GM18508 (cell line): ENCODE data around the gene TMTC3.
"Not testable (repeated sequence)": the region's sequence is repeated elsewhere in the genome, so short reads cannot be mapped to it uniquely, and the experiment has no call there.

Source experiments
- ATAC-seq: cut with Tn5 transposase; IDR thresholded peaks from one replicate; pipeline ENCODE4 v1.9.1; 2021; ENCODE audit warnings: moderate number of reproducible peaks; ENCODE audit not compliant: insufficient read depth, unreplicated experiment

TMTC3 gene

DNA sequence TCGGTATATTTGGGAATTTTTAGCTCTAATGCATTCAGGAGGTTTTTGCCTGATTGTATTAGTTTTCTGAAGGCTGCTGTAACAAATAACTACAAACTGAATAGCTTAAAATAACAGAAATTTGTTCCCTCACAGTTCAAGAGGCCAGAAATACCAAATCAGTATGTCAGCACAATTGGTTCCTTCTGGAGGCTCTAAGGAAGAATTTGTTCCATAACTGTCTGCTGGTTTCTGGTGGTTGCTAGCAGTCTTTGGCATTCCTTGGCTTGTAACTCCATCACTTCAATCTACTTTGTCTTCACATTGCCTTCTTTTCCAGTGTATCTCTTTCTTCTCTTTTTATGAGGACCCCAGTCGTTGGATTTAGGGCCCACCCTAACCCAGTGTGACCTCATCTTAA lies 21.3 kb downstream of the TMTC3 start:
- ATAC-seq, result no peak

DNA sequence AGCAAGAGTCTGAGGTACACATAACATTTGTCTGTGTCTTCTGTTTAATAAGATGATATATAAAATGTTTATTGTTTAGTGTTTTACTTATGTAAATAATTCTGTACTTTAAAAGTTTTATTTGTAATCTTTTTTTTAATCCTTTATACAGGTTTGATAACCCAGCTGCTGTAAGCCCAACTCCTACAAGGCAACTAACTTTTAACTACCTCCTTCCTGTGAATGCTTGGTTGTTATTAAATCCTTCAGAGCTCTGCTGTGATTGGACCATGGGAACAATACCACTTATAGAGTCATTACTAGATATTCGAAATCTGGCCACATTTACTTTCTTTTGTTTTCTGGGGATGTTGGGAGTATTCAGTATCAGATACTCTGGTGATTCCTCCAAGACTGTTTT lies 24.1 kb downstream of the TMTC3 start:
- no peak for ATAC-seq

DNA sequence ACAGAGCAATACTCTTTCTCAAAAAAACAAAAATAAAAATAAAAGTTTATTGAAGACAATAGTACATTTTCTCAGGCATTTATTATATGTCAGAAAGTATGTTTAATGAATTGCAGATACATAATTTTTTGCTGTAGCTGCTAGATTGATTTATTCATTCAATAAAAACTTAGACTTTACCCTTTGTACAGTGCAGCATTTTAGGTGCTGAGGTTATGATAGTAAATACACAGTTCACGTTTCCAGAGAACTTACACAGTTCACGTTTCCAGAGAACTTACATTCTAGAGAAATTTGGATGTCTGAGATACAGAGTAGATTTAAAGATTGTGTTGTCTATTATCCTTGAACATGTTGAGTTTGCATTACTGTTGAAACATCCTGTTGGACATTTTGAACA lies 25.3 kb downstream of the TMTC3 start:
- ATAC-seq, result no peak

DNA sequence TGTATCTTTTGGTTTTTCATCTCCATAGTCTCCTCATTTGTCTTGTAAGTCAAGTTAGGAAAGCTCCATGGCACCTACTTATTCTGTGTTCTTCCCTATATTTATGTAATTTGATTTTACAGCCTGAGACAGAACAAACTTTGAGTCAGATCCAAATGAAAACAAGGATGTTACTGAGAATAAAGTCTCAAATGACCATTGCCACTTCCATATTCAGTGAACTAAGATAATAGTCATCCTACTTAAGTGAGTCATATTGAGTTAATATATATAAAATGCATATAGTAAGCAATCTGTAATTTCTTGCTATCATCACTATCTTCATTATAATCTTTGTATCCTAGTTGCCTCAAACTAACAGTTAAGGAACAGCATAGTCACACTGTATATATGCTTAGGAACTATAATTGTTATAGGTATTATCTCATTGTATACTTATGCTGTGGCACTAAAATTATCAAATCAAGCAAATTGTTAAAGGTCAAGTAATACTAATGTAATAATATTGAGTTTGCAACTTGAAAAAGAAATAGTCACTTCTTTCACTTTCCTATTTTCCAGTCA lies 30.8 kb downstream of the TMTC3 start:
- ATAC-seq, result no peak

- ATAC-seq, result no peak
Measured at GRCh38 chr12:88175544-88175943, 33.4 kb downstream of the TMTC3 start.

DNA sequence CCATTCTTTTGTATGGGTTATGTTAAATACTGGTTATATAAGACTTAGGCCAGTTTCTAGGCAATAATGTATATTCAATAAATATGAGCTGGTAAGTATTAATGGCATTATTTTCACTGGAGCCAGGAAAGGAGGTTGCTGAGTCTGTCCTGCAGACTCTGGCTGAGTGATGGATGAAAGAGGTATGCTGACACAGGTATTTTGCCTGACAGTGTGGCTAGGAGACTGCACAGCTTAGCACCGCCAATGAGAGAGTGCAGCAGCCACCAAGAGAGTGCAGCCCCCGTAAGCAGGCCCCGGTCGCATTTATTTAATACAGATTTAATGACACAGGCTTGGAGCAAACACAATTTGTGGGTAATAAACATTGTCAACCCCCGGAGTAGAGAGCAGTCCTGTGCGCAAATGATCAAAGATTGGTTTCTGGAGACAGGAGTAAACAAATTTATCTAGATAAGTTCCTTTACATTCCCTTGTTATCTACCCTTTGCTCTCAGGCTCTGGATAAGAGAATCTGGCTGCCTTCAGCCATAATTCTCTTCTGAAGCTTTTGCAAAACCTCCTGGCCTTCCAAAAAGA lies 37.4 kb downstream of the TMTC3 start:
- no peak for ATAC-seq

GRCh38 chr12:88181881-88182280 lies 39.8 kb downstream of the TMTC3 start:
- ATAC-seq, result no peak

- no peak for ATAC-seq
Measured at GRCh38 chr12:88182416-88182815, 40.3 kb downstream of the TMTC3 start.

GRCh38 chr12:88184196-88184595 lies 42.1 kb downstream of the TMTC3 start:
- ATAC-seq, result no peak

- ATAC-seq, result no peak
Measured at GRCh38 chr12:88185279-88185678, 43.2 kb downstream of the TMTC3 start.

- ATAC-seq, result peak; percentile 88
Measured at GRCh38 chr12:88185988-88186387, 43.9 kb downstream of the TMTC3 start.

DNA sequence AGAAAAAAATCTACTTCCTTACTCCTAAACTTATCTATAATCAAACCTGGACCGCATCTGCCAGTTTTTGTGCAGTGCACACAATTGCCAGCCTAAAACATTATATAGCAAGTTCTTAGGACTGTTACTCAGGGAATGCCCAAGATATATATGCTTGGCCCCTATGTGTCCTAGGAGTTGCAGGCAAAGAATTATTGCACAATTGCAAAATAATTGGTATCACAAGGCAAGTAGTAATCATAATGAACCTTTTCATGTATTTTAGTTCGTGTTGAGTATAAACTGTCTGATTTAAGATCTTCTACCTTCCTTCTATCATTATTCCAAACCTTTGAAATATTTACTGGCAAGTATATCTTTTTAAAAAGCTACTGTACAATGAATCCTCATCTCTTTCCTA lies 45.5 kb downstream of the TMTC3 start:
- no peak for ATAC-seq

- ATAC-seq, result no peak
Measured at GRCh38 chr12:88188180-88188579, 46.1 kb downstream of the TMTC3 start.

DNA sequence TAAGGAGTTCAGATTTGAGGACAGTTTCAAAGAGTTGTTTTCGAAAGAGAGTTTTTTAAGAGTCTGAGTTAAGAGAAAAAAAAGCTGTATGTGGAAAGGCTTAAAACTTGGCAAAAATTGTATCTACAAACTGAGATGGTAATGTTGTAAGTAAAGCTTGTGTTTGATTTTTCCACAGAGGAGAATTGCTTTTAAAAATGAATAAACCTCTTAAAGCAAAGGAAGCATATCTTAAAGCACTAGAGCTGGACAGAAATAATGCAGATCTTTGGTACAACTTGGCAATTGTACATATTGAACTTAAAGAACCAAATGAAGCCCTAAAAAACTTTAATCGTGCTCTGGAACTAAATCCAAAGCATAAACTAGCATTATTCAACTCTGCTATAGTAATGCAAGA lies 50.3 kb downstream of the TMTC3 start:
- no peak for ATAC-seq

DNA sequence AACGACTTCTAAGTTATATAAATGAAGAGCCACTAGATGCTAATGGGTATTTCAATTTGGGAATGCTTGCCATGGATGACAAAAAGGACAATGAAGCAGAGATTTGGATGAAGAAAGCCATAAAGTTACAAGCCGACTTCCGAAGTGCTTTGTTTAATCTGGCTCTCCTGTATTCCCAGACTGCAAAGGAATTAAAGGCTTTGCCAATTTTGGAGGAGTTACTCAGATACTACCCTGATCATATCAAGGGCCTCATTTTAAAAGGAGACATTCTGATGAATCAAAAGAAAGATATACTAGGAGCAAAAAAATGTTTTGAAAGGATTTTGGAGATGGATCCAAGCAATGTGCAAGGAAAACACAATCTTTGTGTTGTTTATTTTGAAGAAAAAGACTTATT lies 52.8 kb downstream of the TMTC3 start:
- no peak for ATAC-seq

GRCh38 chr12:88200029-88200428 lies 57.9 kb downstream of the TMTC3 start:
- no peak for ATAC-seq

DNA sequence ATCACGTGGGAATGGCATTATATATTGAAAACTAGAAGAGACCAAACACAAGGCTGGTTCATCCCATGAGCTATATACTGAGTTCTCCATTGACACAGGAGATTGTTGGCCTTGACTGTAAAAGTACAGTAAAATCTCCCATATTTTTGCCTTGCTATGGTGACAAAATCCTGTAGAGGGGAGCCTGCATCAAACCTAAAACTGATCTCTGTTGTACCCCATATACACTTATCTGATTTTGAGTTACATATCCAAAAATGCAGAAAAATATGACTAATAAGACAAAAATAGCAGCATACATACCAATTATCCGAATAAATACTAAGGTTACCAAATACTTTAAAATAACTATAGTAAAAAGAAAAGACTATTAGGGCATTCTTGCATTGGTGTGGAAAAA lies 60.4 kb downstream of the TMTC3 start:
- no peak for ATAC-seq

DNA sequence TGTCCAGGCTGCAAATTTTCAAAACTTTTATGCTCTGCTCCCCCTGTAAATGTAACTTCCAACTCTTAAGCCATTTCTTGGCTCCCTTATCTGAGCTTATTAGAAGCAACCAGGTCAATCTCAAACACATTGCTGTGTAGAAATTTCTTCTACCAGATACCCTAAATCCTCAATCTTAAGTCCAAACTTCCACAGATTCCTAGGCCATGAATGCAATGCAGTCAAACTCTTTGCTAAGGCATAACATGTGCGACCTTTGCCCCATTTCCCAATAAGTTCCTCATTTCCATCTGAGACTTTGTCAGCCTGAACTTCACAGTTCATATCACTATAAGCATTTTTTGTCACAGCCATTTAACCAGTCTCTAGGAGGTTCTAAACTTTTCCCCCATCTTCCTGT lies 64.5 kb downstream of the TMTC3 start:
- no peak for ATAC-seq

- ATAC-seq, result no peak
Measured at GRCh38 chr12:88207921-88208620, 66.0 kb downstream of the TMTC3 start.

DNA sequence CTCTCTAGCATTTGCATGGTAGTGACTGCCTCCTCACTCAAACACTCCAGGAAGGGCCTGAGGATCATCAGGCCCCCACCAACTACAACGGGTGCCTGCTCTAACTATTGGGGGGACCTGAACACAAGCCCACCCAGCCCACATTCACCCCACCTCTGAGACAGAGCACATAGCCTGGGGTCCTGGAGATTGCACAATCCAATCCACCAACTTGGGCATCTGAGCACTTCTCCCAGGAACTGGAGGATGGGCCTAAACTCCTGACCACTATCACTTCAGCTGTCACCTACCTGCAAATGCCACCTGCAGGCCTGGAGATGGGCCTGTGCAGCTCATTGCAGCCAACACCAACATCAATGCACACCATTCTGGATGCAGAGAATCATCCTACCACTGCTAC lies 66.6 kb downstream of the TMTC3 start:
- ATAC-seq, result no peak

DNA sequence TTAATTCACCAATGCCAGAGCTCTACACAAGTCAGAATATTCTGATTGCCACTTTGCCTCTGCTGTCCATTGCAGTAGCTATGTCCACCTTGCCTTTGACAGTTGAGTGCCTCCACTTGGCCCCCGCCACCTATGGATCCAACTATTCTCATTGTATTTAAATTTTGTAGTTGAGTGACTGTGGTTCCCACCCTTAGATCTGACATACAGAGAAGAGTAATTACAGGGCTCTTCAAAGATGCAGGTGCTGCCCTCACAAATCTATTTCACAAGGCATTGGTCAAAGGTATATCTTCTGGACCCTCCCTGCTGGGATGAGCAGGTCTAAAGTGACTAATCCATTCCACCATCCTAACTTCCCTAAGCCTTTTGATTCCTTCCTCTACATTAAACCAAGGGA lies 68.2 kb downstream of the TMTC3 start:
- ATAC-seq, result not testable (repeated sequence)

GRCh38 chr12:88218293-88218692 lies 76.2 kb downstream of the TMTC3 start:
- no peak for ATAC-seq
